Caco-2 (cell line): ENCODE measurements around the gene LEMD3. TPM values are rescaled to one million over a fixed set of nuclear protein-coding genes. Genes with fewer than 3 reads are reported as not detected.

ENCODE experiments used
- BruUV-seq: library from RNA; stranded (reverse); fragments of 400-500 nt; replicated peaks from 2 replicates; lab custom pipeline; 2021; lab: Mats Ljungman, UMichigan
- CTCF ChIA-PET: fragments of 300-600 bp; sonication (Branson Sonifier 250); formaldehyde crosslinking; loops from one replicate; lab custom pipeline; 2022; ENCODE audit warnings: antibody characterized with exemption; lab: Charles Lee
- POLR2A ChIA-PET: fragments of 300-600 bp; sonication (Branson Sonifier 250); formaldehyde crosslinking; loops from one replicate; lab custom pipeline; 2022; ENCODE audit warnings: antibody characterized with exemption; lab: Charles Lee
- DNase-seq, 2 experiments: peaks; one replicate each; pipeline versions ENCODE4 v3.0.0 to v3.0.0-alpha.2; 2020 to 2022
- H3K27me3 ChIP-seq: replicated peaks from 2 replicates; pipeline ENCODE4 v1.6.0; 2011; ENCODE audit warnings: low read length; ENCODE audit not compliant: control insufficient read depth, insufficient read depth
- H3K36me3 ChIP-seq: 2 replicates; pipeline ENCODE4 v1.5.1; 2011; ENCODE audit warnings: low read length; ENCODE audit not compliant: control insufficient read depth, insufficient read depth
- H3K4me1 ChIP-seq: fragments of 250-450 bp; sonication (Bioruptor Pico); 2 replicates; pipeline ENCODE4 v1.5.1; 2020; ENCODE audit warnings: mild to moderate bottlenecking
- H3K4me3 ChIP-seq: 2 replicates; pipeline ENCODE4 v1.5.1; 2011; ENCODE audit warnings: low read depth, mild to moderate bottlenecking, control low read depth, low read length
- H3K9me3 ChIP-seq: fragments of 250-450 bp; sonication (Bioruptor Pico); 2 replicates; pipeline ENCODE4 v1.5.1; 2020; ENCODE audit warnings: mild to moderate bottlenecking, moderate library complexity
- H3K27ac Mint-ChIP-seq: one replicate; pipeline ENCODE4 v1.8.0; 2022; ENCODE audit warnings: mixed read lengths; ENCODE audit not compliant: unreplicated experiment
- H3K27me3 Mint-ChIP-seq: one replicate; pipeline ENCODE4 v1.8.0; 2022; ENCODE audit warnings: mixed read lengths; ENCODE audit not compliant: insufficient read depth, unreplicated experiment
- H3K36me3 Mint-ChIP-seq: one replicate; pipeline ENCODE4 v1.8.0; 2022; ENCODE audit warnings: mild to moderate bottlenecking, mixed read lengths; ENCODE audit not compliant: insufficient read depth, unreplicated experiment
- H3K4me1 Mint-ChIP-seq: one replicate; pipeline ENCODE4 v1.8.0; 2022; ENCODE audit warnings: low read depth, mixed read lengths; ENCODE audit not compliant: unreplicated experiment
- H3K4me3 Mint-ChIP-seq: one replicate; pipeline ENCODE4 v1.8.0; 2022; ENCODE audit warnings: mild to moderate bottlenecking, moderate library complexity, mixed read lengths; ENCODE audit not compliant: unreplicated experiment
- H3K9me3 Mint-ChIP-seq: one replicate; pipeline ENCODE4 v1.8.0; 2022; ENCODE audit warnings: mixed read lengths; ENCODE audit not compliant: unreplicated experiment
- intact Hi-C: fragments of 100-400 bp; cut with micrococcal nuclease; formaldehyde crosslinking; loops from one replicate; pipeline ENCODE4 v1.10.0; 2022; ENCODE audit not compliant: unreplicated experiment
- total RNA-seq: library from RNA; stranded (reverse); gene quantifications from 2 replicates; pipeline ENCODE4 v1.2.3, GENCODE V29; 2022
- TF ChIP-seq, protein P1 (sequence below), 2 experiments: fragments of 200-600 bp in 1 of 2; IDR thresholded peaks; 1 replicate in 1 of 2; 2 replicates in 1 of 2; pipeline versions ENCODE4 v1.5.1 to v1.8.0; 2011 to 2022; ENCODE audit warnings: antibody characterized with exemption in 1 of 2, control low read depth in 1 of 2, inconsistent platforms in 1 of 2, low read depth in 1 of 2, low read length in 1 of 2, mild to moderate bottlenecking in 1 of 2, moderate library complexity in 1 of 2; ENCODE audit not compliant: insufficient read depth in 1 of 2, severe bottlenecking in 1 of 2, unreplicated experiment in 1 of 2

Gene LEMD3
- total RNA-seq, 1 experiment from 2014 or later = 35.8 TPM

DNA sequence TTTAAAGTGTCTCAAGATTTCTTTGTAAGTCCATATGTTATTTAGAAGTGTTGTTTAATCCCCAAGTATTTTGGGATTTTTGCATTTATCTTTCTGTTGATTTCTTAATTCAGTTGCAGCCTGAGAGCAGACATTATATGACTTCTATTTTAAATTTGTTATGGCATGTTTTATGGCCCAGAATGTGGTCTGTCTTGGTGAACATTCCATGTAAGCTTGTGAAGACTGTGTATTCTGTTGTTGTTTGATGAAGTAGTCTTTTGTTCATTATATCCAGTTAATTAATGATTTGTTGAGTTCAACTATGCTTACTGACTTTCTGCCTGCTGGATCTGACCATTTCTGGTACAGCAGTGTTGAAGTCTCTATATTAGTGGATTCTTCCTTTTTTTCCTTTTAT is 34.0 kb downstream of the LEMD3 start:
- POLR2A ChIA-PET = no interaction called here
- no peaks in the 10 kb centered on the region for H3K36me3 ChIP-seq
- BruUV-seq = no TSS peak

DNA sequence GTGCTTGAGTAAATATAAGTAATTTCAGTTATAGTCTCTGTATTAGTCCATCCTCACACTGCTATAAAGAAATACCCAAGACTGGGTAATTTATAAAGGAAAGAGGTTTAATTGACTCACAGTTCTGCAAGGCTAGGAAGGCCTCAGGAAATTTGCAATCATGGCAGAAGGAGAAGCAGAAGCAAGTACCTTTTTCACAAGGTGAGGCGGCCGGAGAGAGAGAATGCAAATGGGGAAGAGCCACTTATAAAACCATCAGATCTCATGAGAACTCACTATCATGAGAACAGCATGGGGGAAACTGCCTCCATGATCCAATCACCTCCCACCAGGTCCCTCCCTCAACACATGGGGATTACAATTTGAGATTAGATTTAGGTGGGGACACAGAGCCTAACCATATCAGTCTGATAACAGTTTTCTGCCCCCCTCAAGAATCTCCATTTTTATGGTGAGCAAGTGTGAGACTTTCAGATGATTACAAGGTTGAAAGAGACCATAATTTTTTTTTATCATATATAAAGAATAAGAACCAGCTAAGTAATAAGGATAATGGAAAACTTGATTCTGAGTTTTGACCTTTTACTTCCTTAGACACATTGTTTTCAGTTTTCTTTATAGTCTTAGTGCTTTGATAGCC is 35.6 kb downstream of the LEMD3 start:
- H3K4me1 ChIP-seq = no peaks in the 10 kb centered on the region
- intact Hi-C loops = no loop called here
- POLR2A ChIA-PET = no interaction called here
- no peaks in the 10 kb centered on the region for H3K36me3 Mint-ChIP-seq
- CTCF ChIA-PET = no interaction called here
- no peak overlapping the region for H3K27ac Mint-ChIP-seq
- no peak overlapping the region for H3K4me3 ChIP-seq
- H3K27me3 Mint-ChIP-seq = no peaks in the 10 kb centered on the region
- H3K9me3 ChIP-seq = no peaks in the 10 kb centered on the region
- TF ChIP-seq, protein P1, sequence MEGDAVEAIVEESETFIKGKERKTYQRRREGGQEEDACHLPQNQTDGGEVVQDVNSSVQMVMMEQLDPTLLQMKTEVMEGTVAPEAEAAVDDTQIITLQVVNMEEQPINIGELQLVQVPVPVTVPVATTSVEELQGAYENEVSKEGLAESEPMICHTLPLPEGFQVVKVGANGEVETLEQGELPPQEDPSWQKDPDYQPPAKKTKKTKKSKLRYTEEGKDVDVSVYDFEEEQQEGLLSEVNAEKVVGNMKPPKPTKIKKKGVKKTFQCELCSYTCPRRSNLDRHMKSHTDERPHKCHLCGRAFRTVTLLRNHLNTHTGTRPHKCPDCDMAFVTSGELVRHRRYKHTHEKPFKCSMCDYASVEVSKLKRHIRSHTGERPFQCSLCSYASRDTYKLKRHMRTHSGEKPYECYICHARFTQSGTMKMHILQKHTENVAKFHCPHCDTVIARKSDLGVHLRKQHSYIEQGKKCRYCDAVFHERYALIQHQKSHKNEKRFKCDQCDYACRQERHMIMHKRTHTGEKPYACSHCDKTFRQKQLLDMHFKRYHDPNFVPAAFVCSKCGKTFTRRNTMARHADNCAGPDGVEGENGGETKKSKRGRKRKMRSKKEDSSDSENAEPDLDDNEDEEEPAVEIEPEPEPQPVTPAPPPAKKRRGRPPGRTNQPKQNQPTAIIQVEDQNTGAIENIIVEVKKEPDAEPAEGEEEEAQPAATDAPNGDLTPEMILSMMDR (IDR thresholded peaks at IDR 0.05; ENCODE audit: insufficient read depth in 1 of 2, low read depth in 1 of 2, low read length in 1 of 2, severe bottlenecking in 1 of 2, unreplicated experiment in 1 of 2) = no peak
- no peaks in the 10 kb centered on the region for H3K27me3 ChIP-seq
- H3K4me3 Mint-ChIP-seq = no peak overlapping the region
- H3K36me3 ChIP-seq = no peaks in the 10 kb centered on the region
- no peak for DNase-seq
- H3K9me3 Mint-ChIP-seq = no peaks in the 10 kb centered on the region
- peaks cover 6% of the 10 kb centered on the region for H3K4me1 Mint-ChIP-seq
- no TSS peak for BruUV-seq

More for the DNA sequence above, 34.0 kb downstream of the LEMD3 start:
- H3K36me3 Mint-ChIP-seq = no peaks in the 10 kb centered on the region
- peaks cover 6% of the 10 kb centered on the region for H3K4me1 Mint-ChIP-seq
- Histone ChIP-seq H3K4me3 (no peak overlapping the region), H3K9me3 (no peaks in the 10 kb centered on the region), H3K4me1 (no peaks in the 10 kb centered on the region), H3K27me3 (no peaks in the 10 kb centered on the region)
- intact Hi-C loops = no loop called here
- TF ChIP-seq, protein P1 (IDR thresholded peaks at IDR 0.05; ENCODE audit: insufficient read depth in 1 of 2, low read depth in 1 of 2, low read length in 1 of 2, severe bottlenecking in 1 of 2, unreplicated experiment in 1 of 2) = no peak
- no peaks in the 10 kb centered on the region for H3K9me3 Mint-ChIP-seq
- H3K27ac Mint-ChIP-seq = no peak overlapping the region
- H3K4me3 Mint-ChIP-seq = no peak overlapping the region
- CTCF ChIA-PET = no interaction called here
- H3K27me3 Mint-ChIP-seq = no peaks in the 10 kb centered on the region
- DNase-seq = no peak

DNA sequence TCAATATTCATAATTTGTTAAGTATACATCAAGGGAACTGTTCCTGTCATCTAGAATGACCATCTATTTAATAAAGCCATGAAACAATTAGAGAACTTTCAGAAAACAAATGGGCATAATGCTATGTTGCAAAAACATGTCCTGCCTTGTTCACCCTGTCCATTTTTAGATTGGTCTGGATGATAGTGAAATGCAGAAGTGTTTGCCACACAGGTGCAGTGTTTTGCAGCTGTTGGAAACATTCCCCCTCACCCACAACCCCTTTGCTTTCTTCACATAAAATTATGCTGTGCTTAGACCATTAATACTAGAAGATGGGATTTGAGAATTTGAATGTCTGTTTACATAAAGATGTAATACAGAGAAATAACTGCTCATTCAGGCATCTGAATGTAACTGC is 36.5 kb downstream of the LEMD3 start:
- H3K4me1 Mint-ChIP-seq = peaks cover 6% of the 10 kb centered on the region
- no peak overlapping the region for H3K4me3 ChIP-seq
- ChIA-PET POLR2A (no interaction called here), CTCF (no interaction called here)
- no peaks in the 10 kb centered on the region for H3K9me3 Mint-ChIP-seq
- H3K36me3 Mint-ChIP-seq = no peaks in the 10 kb centered on the region
- intact Hi-C loops = no loop called here
- no peaks in the 10 kb centered on the region for H3K27me3 Mint-ChIP-seq
- BruUV-seq = no TSS peak
- H3K27me3 ChIP-seq = no peaks in the 10 kb centered on the region
- H3K4me3 Mint-ChIP-seq = no peak overlapping the region
- H3K27ac Mint-ChIP-seq = no peak overlapping the region
- TF ChIP-seq, protein P1 (IDR thresholded peaks at IDR 0.05; ENCODE audit: insufficient read depth in 1 of 2, low read depth in 1 of 2, low read length in 1 of 2, severe bottlenecking in 1 of 2, unreplicated experiment in 1 of 2) = no peak
- H3K4me1 ChIP-seq = no peaks in the 10 kb centered on the region
- DNase-seq = no peak
- no peaks in the 10 kb centered on the region for H3K36me3 ChIP-seq
- H3K9me3 ChIP-seq = no peaks in the 10 kb centered on the region
